DOHH2 (cell line): Measurements from ENCODE around the gene FAM98B.

Source experiments
- H3F3A ChIP-seq: fragments of 200-600 bp; sonication (generic), shearing (Covaris generic); 2 replicates; pipeline ENCODE4 v1.6.0; 2016; ENCODE audit warnings: antibody characterized with exemption, mild to moderate bottlenecking; ENCODE audit not compliant: control insufficient read depth, insufficient read depth
- H3K27ac ChIP-seq: fragments of 200-600 bp; sonication (generic); 2 replicates; pipeline ENCODE4 v1.5.1; 2014; ENCODE audit warnings: low read depth, mild to moderate bottlenecking, low read length, moderate library complexity
- H3K27me3 ChIP-seq: fragments of 200-600 bp; sonication (generic); 2 replicates; pipeline ENCODE4 v1.6.1; 2014; ENCODE audit warnings: mild to moderate bottlenecking, low read length, mixed read lengths; ENCODE audit not compliant: control insufficient read depth
- H3K36me3 ChIP-seq: fragments of 200-600 bp; sonication (generic); 2 replicates; pipeline ENCODE4 v1.6.1; 2014; ENCODE audit warnings: mild to moderate bottlenecking, low read length, moderate library complexity, mixed read lengths; ENCODE audit not compliant: control insufficient read depth
- H3K4me1 ChIP-seq: fragments of 200-600 bp; sonication (generic); 2 replicates; pipeline ENCODE4 v1.6.1; 2014; ENCODE audit warnings: mild to moderate bottlenecking, low read length, mixed read lengths; ENCODE audit not compliant: control insufficient read depth
- H3K4me2 ChIP-seq: fragments of 200-600 bp; sonication (generic); 2 replicates; pipeline ENCODE4 v1.6.0; 2014; ENCODE audit warnings: mild to moderate bottlenecking, low read length, moderate library complexity
- H3K4me3 ChIP-seq: fragments of 200-600 bp; sonication (generic); 2 replicates; pipeline ENCODE4 v1.5.1; 2014; ENCODE audit warnings: mild to moderate bottlenecking, low read length, mixed read lengths
- H3K79me2 ChIP-seq: fragments of 200-600 bp; sonication (generic); 2 replicates; pipeline ENCODE4 v1.6.1; 2014; ENCODE audit warnings: mild to moderate bottlenecking, low read length, mixed read lengths; ENCODE audit not compliant: control insufficient read depth
- H3K9me2 ChIP-seq: fragments of 200-600 bp; sonication (generic); replicated peaks from 2 replicates; pipeline ENCODE4 v1.6.1; 2014; ENCODE audit warnings: mild to moderate bottlenecking, low read length, mixed read lengths; ENCODE audit not compliant: control insufficient read depth
- H3K9me3 ChIP-seq: fragments of 200-600 bp; sonication (generic); 2 replicates; pipeline ENCODE4 v1.6.1; 2014; ENCODE audit warnings: antibody characterized with exemption, low read length, mixed read lengths; ENCODE audit not compliant: control insufficient read depth, insufficient read depth
- H4K20me1 ChIP-seq: fragments of 200-600 bp; sonication (generic); 2 replicates; pipeline ENCODE4 v1.6.0; 2014; ENCODE audit warnings: low read depth, mild to moderate bottlenecking, antibody characterized with exemption, low read length, moderate library complexity; ENCODE audit not compliant: control insufficient read depth, insufficient read depth
- EZH2phosphoT487 ChIP-seq: fragments of 200-600 bp; sonication (generic); IDR thresholded peaks from 2 replicates; pipeline ENCODE4 v1.6.1; 2017; ENCODE audit warnings: borderline replicate concordance, mild to moderate bottlenecking, antibody characterized with exemption, low read length, moderate library complexity, mixed read lengths
- TF ChIP-seq, protein P1 (sequence below): fragments of 200-600 bp; sonication (generic); IDR thresholded peaks from one replicate; pipeline ENCODE4 v1.5.1; 2014; ENCODE audit warnings: antibody characterized with exemption, mild to moderate bottlenecking, low read depth, low read length; ENCODE audit not compliant: poor library complexity, severe bottlenecking

The FAM98B gene

DNA sequence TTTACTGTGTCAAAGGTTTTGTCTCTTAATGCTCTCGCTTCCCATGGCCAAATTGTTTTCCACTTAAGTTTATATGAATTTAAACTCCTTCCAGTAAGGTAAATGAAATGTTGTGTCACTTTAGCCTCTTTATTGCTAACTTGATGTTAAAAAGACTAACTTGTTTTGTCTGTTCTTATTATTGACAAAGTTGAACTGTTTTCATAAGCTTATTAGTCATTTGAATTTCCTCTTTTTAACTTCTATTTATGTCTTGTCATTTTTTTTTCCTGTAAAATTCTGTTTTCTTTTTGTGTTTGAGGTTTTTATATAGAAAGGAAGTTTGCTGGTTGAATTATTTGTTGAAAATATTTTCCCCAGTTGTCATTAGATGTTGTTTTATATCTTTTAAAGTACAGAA lies 25.8 kb downstream of the FAM98B start:
- H3K4me2 ChIP-seq = no peak overlapping the region
- no peaks in the 10 kb centered on the region for H3K9me2 ChIP-seq
- H3K27ac ChIP-seq = no peak overlapping the region
- TF ChIP-seq, protein P1, sequence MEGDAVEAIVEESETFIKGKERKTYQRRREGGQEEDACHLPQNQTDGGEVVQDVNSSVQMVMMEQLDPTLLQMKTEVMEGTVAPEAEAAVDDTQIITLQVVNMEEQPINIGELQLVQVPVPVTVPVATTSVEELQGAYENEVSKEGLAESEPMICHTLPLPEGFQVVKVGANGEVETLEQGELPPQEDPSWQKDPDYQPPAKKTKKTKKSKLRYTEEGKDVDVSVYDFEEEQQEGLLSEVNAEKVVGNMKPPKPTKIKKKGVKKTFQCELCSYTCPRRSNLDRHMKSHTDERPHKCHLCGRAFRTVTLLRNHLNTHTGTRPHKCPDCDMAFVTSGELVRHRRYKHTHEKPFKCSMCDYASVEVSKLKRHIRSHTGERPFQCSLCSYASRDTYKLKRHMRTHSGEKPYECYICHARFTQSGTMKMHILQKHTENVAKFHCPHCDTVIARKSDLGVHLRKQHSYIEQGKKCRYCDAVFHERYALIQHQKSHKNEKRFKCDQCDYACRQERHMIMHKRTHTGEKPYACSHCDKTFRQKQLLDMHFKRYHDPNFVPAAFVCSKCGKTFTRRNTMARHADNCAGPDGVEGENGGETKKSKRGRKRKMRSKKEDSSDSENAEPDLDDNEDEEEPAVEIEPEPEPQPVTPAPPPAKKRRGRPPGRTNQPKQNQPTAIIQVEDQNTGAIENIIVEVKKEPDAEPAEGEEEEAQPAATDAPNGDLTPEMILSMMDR = no peak
- TF ChIP-seq EZH2phosphoT487 = no peak
- H3K4me3 ChIP-seq = no peak overlapping the region
- no peaks in the 10 kb centered on the region for H4K20me1 ChIP-seq
- H3K4me1 ChIP-seq = no peaks in the 10 kb centered on the region; the same call in 1 of the 2 replicates
- no peaks in the 10 kb centered on the region for H3K79me2 ChIP-seq
- H3K9me3 ChIP-seq = no peaks in the 10 kb centered on the region
- no peaks in the 10 kb centered on the region for H3F3A ChIP-seq
- no peaks in the 10 kb centered on the region for H3K27me3 ChIP-seq
- H3K36me3 ChIP-seq = peaks cover 41% of the 10 kb centered on the region

GRCh38 chr15:38481113-38481512 lies 27.2 kb downstream of the FAM98B start:
- Histone ChIP-seq H3K36me3 (peaks cover 29% of the 10 kb centered on the region), H3K9me2 (no peaks in the 10 kb centered on the region), H3K9me3 (no peaks in the 10 kb centered on the region), H3K4me1 (no peaks in the 10 kb centered on the region; the same call in 1 of the 2 replicates), H3K4me2 (no peak overlapping the region), H3K4me3 (no peak overlapping the region), H3K79me2 (no peaks in the 10 kb centered on the region), H3K27ac (no peak overlapping the region), H3K27me3 (no peaks in the 10 kb centered on the region), H4K20me1 (no peaks in the 10 kb centered on the region), H3F3A (no peaks in the 10 kb centered on the region)
- TF ChIP-seq EZH2phosphoT487 = no peak
- TF ChIP-seq, protein P1 = no peak

- Histone ChIP-seq H3K79me2 (no peaks in the 10 kb centered on the region), H3K27ac (no peak overlapping the region), H4K20me1 (no peaks in the 10 kb centered on the region), H3K36me3 (peaks cover 28% of the 10 kb centered on the region), H3K9me2 (no peaks in the 10 kb centered on the region), H3K4me3 (no peak overlapping the region), H3K9me3 (no peaks in the 10 kb centered on the region), H3K4me1 (no peaks in the 10 kb centered on the region; the same call in 1 of the 2 replicates), H3K4me2 (no peak overlapping the region), H3F3A (no peaks in the 10 kb centered on the region), H3K27me3 (no peaks in the 10 kb centered on the region)
- no peak for TF ChIP-seq EZH2phosphoT487
- TF ChIP-seq, protein P1 = no peak
Measured at GRCh38 chr15:38481761-38482160, 27.8 kb downstream of the FAM98B start.

DNA sequence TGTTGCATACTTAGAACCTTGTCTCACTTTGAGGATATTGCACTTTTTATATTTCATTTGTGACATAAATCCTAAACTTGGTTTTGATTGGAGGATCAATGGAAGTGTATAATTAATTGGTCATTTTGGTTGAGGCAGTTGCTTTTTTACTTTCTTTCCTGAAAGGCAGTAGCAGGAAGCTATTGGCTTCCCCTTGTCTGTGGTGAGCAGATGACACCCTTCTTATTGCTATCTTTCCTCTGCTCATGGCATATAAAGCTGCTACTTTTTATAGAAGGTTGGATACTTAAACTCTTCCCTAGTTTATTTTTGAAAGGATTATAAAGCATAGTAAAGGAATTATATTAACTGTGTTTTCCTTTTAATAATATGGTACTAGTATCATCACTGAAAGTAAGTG lies 28.6 kb downstream of the FAM98B start:
- peaks cover 20% of the 10 kb centered on the region for H3K36me3 ChIP-seq
- TF ChIP-seq EZH2phosphoT487 = no peak
- TF ChIP-seq, protein P1 = no peak
- H3K27me3 ChIP-seq = no peaks in the 10 kb centered on the region
- no peaks in the 10 kb centered on the region for H3K9me3 ChIP-seq
- no peaks in the 10 kb centered on the region for H3K9me2 ChIP-seq
- H3K4me1 ChIP-seq = no peaks in the 10 kb centered on the region; the same call in 1 of the 2 replicates
- H3K4me2 ChIP-seq = no peak overlapping the region
- no peaks in the 10 kb centered on the region for H3F3A ChIP-seq
- no peaks in the 10 kb centered on the region for H3K79me2 ChIP-seq
- no peak overlapping the region for H3K27ac ChIP-seq
- H3K4me3 ChIP-seq = no peak overlapping the region
- no peaks in the 10 kb centered on the region for H4K20me1 ChIP-seq
